H1 (cell line): ENCODE measurements around the gene RPIA. TPM values are rescaled to one million over a fixed set of nuclear protein-coding genes. Genes with fewer than 3 reads are reported as not detected.

Source experiments
- polyA plus RNA-seq, 7 experiments: library from polyadenylated mRNA; depleted of rRNA in 3 of 7; stranded (reverse) in 5 of 7; unstranded in 2 of 7; fragments of >200 nt in 5 of 7; fragments of 200-250 nt in 2 of 7; gene quantifications; 1 replicate in 5 of 7; 2 replicates in 1 of 7; 4 replicates in 1 of 7; pipeline versions ENCODE4 v1.2.1 to v1.2.3, GENCODE V29; 2011 to 2013; ENCODE audit warnings: missing spikeins in 2 of 7, mixed read lengths in 2 of 7
- total RNA-seq: library from RNA; stranded (reverse); fragmentation: NEBNext Ultra II Directional; extraction: Animal tissue kit (Norgen Biotek cat#: 25700); gene quantifications from 2 replicates; pipeline ENCODE4 v1.2.1, GENCODE V29; 2021
- TF ChIP-seq, protein P1 (sequence below): IDR thresholded peaks from 2 replicates; pipeline ENCODE4 v1.6.1; 2011; ENCODE audit warnings: low read length, improper control_type of control experiment
- TF ChIP-seq, protein P2 (sequence below): IDR thresholded peaks from 2 replicates; pipeline ENCODE4 v1.6.1; 2012; ENCODE audit warnings: inconsistent platforms

RPIA gene
- total and polyA plus RNA-seq, 2 of the 8 experiments (the other 6 are each of a cell fraction or from before 2014, with no cell fraction given), result 13.1 to 24.0 TPM

DNA sequence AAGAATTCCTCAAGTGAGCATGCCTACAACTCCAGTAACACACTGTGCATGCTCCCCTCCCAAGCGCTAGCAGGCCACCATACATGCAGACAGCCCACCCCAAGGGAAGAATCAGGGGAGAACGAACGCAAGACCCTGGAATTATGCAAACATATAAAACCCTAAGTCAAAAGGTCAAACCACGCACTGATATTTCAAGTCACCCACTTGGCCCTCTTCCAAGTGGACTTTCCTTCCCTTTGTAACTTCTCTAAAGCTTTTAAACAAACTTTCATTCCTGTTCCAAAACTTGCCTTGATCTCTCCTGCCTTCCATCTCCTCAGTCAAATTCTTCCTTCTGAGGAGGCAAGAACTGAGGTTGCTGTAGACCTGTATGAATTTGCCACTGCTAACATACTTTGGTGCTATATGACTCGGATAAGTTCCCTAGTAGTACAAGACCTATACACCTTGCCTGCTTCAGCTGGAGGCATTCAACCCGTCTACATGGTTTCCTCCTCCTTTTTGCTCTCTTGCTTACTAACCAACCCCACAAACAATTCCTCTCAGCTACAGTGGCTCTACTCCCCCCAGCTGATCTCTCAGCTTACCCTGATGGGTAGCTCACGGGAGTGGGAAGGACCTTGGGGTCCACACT lies 11.1 kb upstream of the RPIA start (continued):
- TF ChIP-seq, protein P1, sequence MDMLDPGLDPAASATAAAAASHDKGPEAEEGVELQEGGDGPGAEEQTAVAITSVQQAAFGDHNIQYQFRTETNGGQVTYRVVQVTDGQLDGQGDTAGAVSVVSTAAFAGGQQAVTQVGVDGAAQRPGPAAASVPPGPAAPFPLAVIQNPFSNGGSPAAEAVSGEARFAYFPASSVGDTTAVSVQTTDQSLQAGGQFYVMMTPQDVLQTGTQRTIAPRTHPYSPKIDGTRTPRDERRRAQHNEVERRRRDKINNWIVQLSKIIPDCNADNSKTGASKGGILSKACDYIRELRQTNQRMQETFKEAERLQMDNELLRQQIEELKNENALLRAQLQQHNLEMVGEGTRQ, result no peak
- TF ChIP-seq, protein P2, sequence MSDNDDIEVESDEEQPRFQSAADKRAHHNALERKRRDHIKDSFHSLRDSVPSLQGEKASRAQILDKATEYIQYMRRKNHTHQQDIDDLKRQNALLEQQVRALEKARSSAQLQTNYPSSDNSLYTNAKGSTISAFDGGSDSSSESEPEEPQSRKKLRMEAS, result no peak
